Right lobe of liver (tissue), 4 donors: ENCODE results near the gene MYO16.

Experiments
- POLR2A ChIP-seq: fragments of 450-650 bp; IDR thresholded peaks from one replicate; pipeline ENCODE4 v1.6.1; 2017; ENCODE audit warnings: antibody characterized with exemption, mild to moderate bottlenecking
- TF ChIP-seq, protein P1 (sequence below), 4 donors: fragments of 200-600 bp in 3 of 4; fragments of 450-650 bp in 1 of 4; IDR thresholded peaks; one replicate each; pipeline versions ENCODE4 v1.5.1 to v1.8.0; 2016 to 2022; ENCODE audit warnings: antibody characterized with exemption in 4 of 4, mild to moderate bottlenecking in 2 of 4
- donor health status: DM: no; HTN: no; CAD: no.
- donor health status: DM: no; HTN: no; CAD: no.
- donor health status: DM: no; HTN: yes; CAD: no.

DNA sequence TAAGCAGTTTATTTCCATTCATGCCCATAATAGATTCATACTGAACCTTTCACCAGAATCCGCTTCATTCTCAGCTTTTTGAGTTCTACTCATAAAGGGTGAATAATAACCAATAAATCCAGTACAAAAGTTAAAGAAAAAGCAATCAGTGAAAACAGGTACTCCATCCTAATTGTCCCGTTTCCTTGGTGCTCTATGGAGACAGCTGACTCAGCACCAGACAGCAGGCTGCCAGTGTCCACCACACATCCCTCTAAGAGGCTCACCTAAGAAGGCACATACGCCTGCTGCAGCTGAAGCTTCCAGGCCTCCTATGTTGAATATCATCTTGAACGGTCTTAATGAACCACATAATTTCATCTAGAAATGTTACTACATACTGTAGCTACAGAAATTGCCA lies 27.3 kb downstream of the MYO16 start:
- TF ChIP-seq POLR2A: no peak
- TF ChIP-seq, protein P1, sequence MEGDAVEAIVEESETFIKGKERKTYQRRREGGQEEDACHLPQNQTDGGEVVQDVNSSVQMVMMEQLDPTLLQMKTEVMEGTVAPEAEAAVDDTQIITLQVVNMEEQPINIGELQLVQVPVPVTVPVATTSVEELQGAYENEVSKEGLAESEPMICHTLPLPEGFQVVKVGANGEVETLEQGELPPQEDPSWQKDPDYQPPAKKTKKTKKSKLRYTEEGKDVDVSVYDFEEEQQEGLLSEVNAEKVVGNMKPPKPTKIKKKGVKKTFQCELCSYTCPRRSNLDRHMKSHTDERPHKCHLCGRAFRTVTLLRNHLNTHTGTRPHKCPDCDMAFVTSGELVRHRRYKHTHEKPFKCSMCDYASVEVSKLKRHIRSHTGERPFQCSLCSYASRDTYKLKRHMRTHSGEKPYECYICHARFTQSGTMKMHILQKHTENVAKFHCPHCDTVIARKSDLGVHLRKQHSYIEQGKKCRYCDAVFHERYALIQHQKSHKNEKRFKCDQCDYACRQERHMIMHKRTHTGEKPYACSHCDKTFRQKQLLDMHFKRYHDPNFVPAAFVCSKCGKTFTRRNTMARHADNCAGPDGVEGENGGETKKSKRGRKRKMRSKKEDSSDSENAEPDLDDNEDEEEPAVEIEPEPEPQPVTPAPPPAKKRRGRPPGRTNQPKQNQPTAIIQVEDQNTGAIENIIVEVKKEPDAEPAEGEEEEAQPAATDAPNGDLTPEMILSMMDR (IDR thresholded peaks at IDR 0.05): no peak
